Cardiac fibroblast (primary cell): ENCODE measurements around the gene CPTP.

Experiments
- DNase-seq, 2 donors: peaks; one replicate each; pipeline versions ENCODE4 v3.0.0 to v3.0.0-alpha.2; 2010; ENCODE audit warnings: low read depth in 2 of 2
- H3K4me3 ChIP-seq, 2 donors: replicated peaks in 1 of 2; 1 replicate in 1 of 2; 2 replicates in 1 of 2; pipeline ENCODE4 v1.5.1; 2011; ENCODE audit warnings: low read depth in 2 of 2, low read length in 2 of 2, mild to moderate bottlenecking in 2 of 2, moderate library complexity in 1 of 2
- CTCF ChIP-seq: IDR thresholded peaks from one replicate; pipeline ENCODE4 v1.5.1; 2011; ENCODE audit warnings: low read depth, mild to moderate bottlenecking, low read length, inconsistent platforms

The CPTP gene

GRCh38 chr1:1317420-1317819, 7.2 kb upstream of the CPTP start:
- H3K4me3 ChIP-seq: no peak overlapping the region
- no peak for TF ChIP-seq CTCF
- DNase-seq: no peak

GRCh38 chr1:1318131-1318652, 6.4 kb upstream of the CPTP start:
- TF ChIP-seq CTCF: no peak
- no peak overlapping the region for H3K4me3 ChIP-seq
- peak; percentile 96 to 97 for DNase-seq

- no peak for TF ChIP-seq CTCF
- DNase-seq: no peak
- no peak overlapping the region for H3K4me3 ChIP-seq
These were observed 5.6 kb upstream of the CPTP start for GRCh38 chr1:1318777-1319645.

- no peak for TF ChIP-seq CTCF
- no peak for DNase-seq
- H3K4me3 ChIP-seq: no peak overlapping the region
These were observed 5.0 kb upstream of the CPTP start for GRCh38 chr1:1319646-1319941.

- DNase-seq: peak in 1 of 2 donors; percentile 21
- H3K4me3 ChIP-seq: no peak overlapping the region
These were observed 3.7 kb upstream of the CPTP start for GRCh38 chr1:1320666-1321448.

GRCh38 chr1:1321477-1321876, 3.1 kb upstream of the CPTP start:
- no peak for TF ChIP-seq CTCF
- no peak for DNase-seq
- no peak overlapping the region for H3K4me3 ChIP-seq

More at GRCh38 chr1:1320666-1321448, 3.7 kb upstream of the CPTP start:
- no peak for TF ChIP-seq CTCF
